Rectal smooth muscle tissue (tissue), 1 donor: Measurements from ENCODE around the gene PCED1B.

ENCODE experiments used
- H3K27ac ChIP-seq: one replicate; pipeline ENCODE4 v1.7.0; 2013; ENCODE audit warnings: low read depth, low read length, inconsistent platforms
- H3K27me3 ChIP-seq: one replicate; pipeline ENCODE4 v1.7.0; 2013; ENCODE audit warnings: low read length; ENCODE audit not compliant: control insufficient read depth, insufficient read depth
- H3K36me3 ChIP-seq: one replicate; pipeline ENCODE4 v1.7.0; 2013; ENCODE audit warnings: low read length; ENCODE audit not compliant: control insufficient read depth, insufficient read depth
- H3K4me1 ChIP-seq: one replicate; pipeline ENCODE4 v1.7.0; 2013; ENCODE audit warnings: low read length; ENCODE audit not compliant: control insufficient read depth, insufficient read depth
- H3K4me3 ChIP-seq: one replicate; pipeline ENCODE4 v1.7.0; 2013; ENCODE audit warnings: low read length
- H3K9ac ChIP-seq: one replicate; pipeline ENCODE4 v1.7.0; 2013; ENCODE audit warnings: low read length

The PCED1B gene

DNA sequence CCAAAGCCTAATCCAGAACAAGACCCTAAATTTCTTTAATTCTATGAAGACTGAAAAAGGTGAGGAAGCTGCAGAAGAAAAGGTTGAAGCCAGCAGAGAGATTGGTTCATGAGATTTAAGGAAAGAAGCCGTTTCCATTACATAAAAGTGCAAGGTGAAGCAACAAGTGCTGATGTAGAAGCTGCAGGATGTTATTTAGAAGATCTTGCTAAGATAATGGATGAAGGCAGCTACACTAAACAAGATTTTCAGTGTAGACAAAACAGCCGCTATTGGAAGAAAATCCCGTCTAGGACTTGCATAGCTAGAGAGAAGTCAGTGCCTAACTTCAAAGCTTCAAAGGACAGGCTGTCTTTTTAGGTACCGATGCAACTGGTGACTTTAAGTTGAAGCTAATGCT lies 65.8 kb downstream of the PCED1B start:
- H3K4me3 ChIP-seq = no peak overlapping the region
- H3K36me3 ChIP-seq = no peaks in the 10 kb centered on the region
- H3K27ac ChIP-seq = no peak overlapping the region
- H3K9ac ChIP-seq = no peak overlapping the region
- H3K27me3 ChIP-seq = no peaks in the 10 kb centered on the region
- H3K4me1 ChIP-seq = no peaks in the 10 kb centered on the region

- H3K27me3 ChIP-seq = no peaks in the 10 kb centered on the region
- no peak overlapping the region for H3K4me3 ChIP-seq
- no peaks in the 10 kb centered on the region for H3K4me1 ChIP-seq
- no peaks in the 10 kb centered on the region for H3K36me3 ChIP-seq
- no peak overlapping the region for H3K9ac ChIP-seq
- no peak overlapping the region for H3K27ac ChIP-seq
Observed at GRCh38 chr12:47147739-47148138, 68.3 kb downstream of the PCED1B start.

GRCh38 chr12:47149146-47149545 lies 69.7 kb downstream of the PCED1B start:
- H3K4me1 ChIP-seq = no peaks in the 10 kb centered on the region
- H3K36me3 ChIP-seq = no peaks in the 10 kb centered on the region
- no peak overlapping the region for H3K4me3 ChIP-seq
- no peaks in the 10 kb centered on the region for H3K27me3 ChIP-seq
- no peak overlapping the region for H3K27ac ChIP-seq
- H3K9ac ChIP-seq = no peak overlapping the region

DNA sequence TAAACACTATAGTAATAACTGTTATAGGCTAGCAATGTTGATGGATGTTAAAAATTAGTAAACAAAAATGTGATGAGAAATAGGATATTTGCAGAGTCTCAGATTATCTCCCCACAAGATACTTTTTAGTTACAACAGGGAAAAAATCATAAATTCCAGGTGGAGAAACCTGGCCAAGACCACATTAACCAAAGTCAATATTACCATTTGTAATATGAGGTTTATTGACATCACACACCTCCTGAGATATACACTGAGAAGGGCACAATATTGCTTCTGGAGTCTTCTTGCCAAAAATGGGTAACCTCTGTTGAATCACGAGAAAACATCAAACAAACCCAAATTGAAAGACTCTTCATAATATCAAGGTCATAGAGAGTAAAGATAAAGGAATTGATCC lies 72.7 kb downstream of the PCED1B start:
- H3K4me3 ChIP-seq = no peak overlapping the region
- H3K27ac ChIP-seq = no peak overlapping the region
- no peaks in the 10 kb centered on the region for H3K36me3 ChIP-seq
- H3K27me3 ChIP-seq = no peaks in the 10 kb centered on the region
- peaks cover 6% of the 10 kb centered on the region for H3K4me1 ChIP-seq
- no peak overlapping the region for H3K9ac ChIP-seq

DNA sequence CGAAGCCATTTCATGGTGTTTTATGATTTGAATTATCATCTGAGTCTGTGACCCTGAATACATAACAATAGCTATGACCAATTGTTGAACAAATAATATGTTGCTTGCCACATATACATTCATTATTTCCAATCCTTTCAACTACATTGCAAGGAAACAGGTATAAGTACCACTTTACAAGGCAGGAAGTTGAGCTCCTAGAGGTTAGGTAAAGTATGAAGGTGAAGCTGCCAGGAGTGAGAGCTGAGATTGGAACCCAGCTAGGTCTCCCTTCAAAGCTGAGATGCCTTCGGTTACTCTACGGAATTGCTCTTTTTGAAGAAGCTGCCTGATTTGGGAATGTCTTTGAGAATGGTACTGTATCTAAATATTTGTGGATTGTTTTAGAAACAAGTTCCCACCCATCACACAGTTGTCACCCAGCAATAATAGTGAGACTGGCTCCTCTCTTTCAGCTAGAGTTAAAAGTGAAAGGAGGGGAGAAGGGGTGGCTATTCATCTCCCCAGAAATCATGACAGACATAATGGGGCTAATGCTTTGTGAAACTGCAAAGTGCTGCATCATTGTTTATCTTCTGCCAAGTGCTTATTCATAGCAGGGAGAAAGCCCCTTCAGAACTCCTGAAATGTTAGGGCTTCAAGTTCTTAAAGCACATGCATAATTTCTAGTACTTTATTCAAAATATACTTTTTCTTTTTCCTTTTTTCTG lies 76.2 kb downstream of the PCED1B start:
- Histone ChIP-seq H3K36me3 (no peaks in the 10 kb centered on the region), H3K4me3 (no peak overlapping the region), H3K9ac (no peak overlapping the region), H3K27ac (no peak overlapping the region), H3K4me1 (peaks cover 6% of the 10 kb centered on the region), H3K27me3 (no peaks in the 10 kb centered on the region)

GRCh38 chr12:47156167-47156736 lies 76.8 kb downstream of the PCED1B start:
- Histone ChIP-seq H3K36me3 (no peaks in the 10 kb centered on the region), H3K27ac (peak overlapping the region; percentile 4), H3K9ac (no peak overlapping the region), H3K4me1 (peaks cover 6% of the 10 kb centered on the region), H3K27me3 (no peaks in the 10 kb centered on the region), H3K4me3 (no peak overlapping the region)

GRCh38 chr12:47158792-47159191 lies 79.4 kb downstream of the PCED1B start:
- H3K27me3 ChIP-seq = no peaks in the 10 kb centered on the region
- no peak overlapping the region for H3K4me3 ChIP-seq
- H3K27ac ChIP-seq = no peak overlapping the region

DNA sequence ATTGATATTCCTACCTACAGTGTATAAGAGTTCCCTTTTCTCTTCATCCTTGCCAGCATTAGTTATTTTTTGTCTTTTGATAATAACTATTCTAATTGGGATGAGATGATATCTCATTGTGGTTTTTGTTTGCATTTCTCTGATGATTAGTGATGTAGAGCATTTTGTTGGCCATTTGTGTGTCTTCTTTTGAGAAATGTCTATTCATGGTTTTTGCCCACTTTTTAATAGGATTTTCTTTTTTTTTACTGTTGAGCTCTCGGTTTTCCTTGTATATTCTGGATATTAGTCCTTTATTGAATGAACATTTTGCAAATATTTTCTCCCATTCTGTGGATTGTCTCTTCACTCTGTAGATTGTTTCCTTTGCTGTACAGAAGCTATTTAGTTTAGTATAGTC lies 79.9 kb downstream of the PCED1B start:
- Histone ChIP-seq H3K4me1 (peaks cover 6% of the 10 kb centered on the region), H3K27ac (no peak overlapping the region), H3K4me3 (no peak overlapping the region), H3K27me3 (no peaks in the 10 kb centered on the region), H3K36me3 (no peaks in the 10 kb centered on the region), H3K9ac (no peak overlapping the region)

More at GRCh38 chr12:47158792-47159191, 79.4 kb downstream of the PCED1B start:
- H3K4me1 ChIP-seq = peaks cover 6% of the 10 kb centered on the region
- H3K9ac ChIP-seq = no peak overlapping the region
- H3K36me3 ChIP-seq = no peaks in the 10 kb centered on the region

- H3K36me3 ChIP-seq = no peaks in the 10 kb centered on the region
- peaks cover 6% of the 10 kb centered on the region for H3K4me1 ChIP-seq
- H3K27me3 ChIP-seq = no peaks in the 10 kb centered on the region
- H3K4me3 ChIP-seq = no peak overlapping the region
- H3K27ac ChIP-seq = no peak overlapping the region
- no peak overlapping the region for H3K9ac ChIP-seq
Observed at GRCh38 chr12:47160316-47161244, 81.2 kb downstream of the PCED1B start.

GRCh38 chr12:47164116-47164515 lies 84.7 kb downstream of the PCED1B start:
- H3K27me3 ChIP-seq = no peaks in the 10 kb centered on the region
- no peak overlapping the region for H3K4me3 ChIP-seq
- no peaks in the 10 kb centered on the region for H3K36me3 ChIP-seq
- H3K4me1 ChIP-seq = no peaks in the 10 kb centered on the region
- no peak overlapping the region for H3K27ac ChIP-seq
- no peak overlapping the region for H3K9ac ChIP-seq

DNA sequence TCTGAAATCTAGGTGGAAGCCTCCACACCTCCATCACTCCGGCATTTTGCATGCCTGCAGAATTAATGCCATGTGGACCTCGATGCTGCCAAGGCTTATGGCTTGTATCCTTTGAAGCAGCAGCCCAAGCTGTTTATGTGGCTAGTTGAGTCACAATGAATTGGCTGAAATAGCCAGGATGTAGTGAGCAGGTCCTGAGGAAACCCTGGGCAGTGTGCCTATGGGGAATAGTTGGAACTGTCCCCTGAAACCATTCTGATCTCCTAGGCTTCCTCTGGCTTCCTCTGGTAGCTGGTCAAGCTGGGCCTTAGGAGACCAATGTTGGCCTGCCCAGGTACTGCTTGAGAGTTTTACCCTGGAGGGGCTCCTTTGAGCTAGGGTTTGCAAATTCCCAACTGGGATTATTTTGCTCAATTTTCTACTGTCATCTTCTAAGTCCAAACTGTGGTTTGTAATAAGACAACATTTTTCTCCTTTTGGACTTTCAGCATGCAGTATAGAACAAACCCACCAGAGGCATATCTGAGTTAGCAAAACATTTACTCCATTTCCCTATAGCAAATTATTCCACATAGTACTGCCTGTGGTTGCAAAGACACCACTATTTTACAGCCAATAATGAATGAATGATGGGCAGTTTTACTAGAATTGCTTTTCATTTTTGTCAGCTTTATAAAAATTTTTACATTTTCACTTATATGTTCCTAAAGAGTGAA lies 85.5 kb downstream of the PCED1B start:
- H3K27me3 ChIP-seq = no peaks in the 10 kb centered on the region
- H3K36me3 ChIP-seq = no peaks in the 10 kb centered on the region
- no peak overlapping the region for H3K4me3 ChIP-seq
- no peak overlapping the region for H3K27ac ChIP-seq
- H3K4me1 ChIP-seq = no peaks in the 10 kb centered on the region
- no peak overlapping the region for H3K9ac ChIP-seq

- Histone ChIP-seq H3K36me3 (no peaks in the 10 kb centered on the region), H3K4me1 (no peaks in the 10 kb centered on the region), H3K27me3 (no peaks in the 10 kb centered on the region), H3K9ac (no peak overlapping the region), H3K4me3 (no peak overlapping the region), H3K27ac (no peak overlapping the region)
Observed at GRCh38 chr12:47165934-47166333, 86.5 kb downstream of the PCED1B start.
